WTC11 (cell line): ENCODE measurements around the gene MAB21L4. TPM values are rescaled to one million over a fixed set of nuclear protein-coding genes. Genes with fewer than 3 reads are reported as not detected.

Experiments
- ATAC-seq: fragments of 200-7000 bp; cut with Tn5 transposase; 2 replicates; pipeline ENCODE4 v1.10.0; 2021; ENCODE audit warnings: mild to moderate bottlenecking, moderate library complexity
- CTCF ChIA-PET: fragments of 300-600 bp; sonication (Branson Sonifier 250); formaldehyde crosslinking; loops from one replicate; lab custom pipeline; 2021; ENCODE audit warnings: antibody characterized with exemption; lab: Charles Lee
- POLR2A ChIA-PET: fragments of 350-600 bp; sonication (Branson Sonifier 250); formaldehyde crosslinking; loops from one replicate; lab custom pipeline; 2021; ENCODE audit warnings: antibody characterized with exemption; lab: Charles Lee
- DNase-seq: peaks from one replicate; pipeline ENCODE4 v3.0.0; 2021; ENCODE audit warnings: low spot score
- H3K27ac Mint-ChIP-seq: 2 replicates; pipeline ENCODE4 v1.8.0; 2021; ENCODE audit warnings: mixed read lengths
- H3K27me3 Mint-ChIP-seq: 2 replicates; pipeline ENCODE4 v1.8.0; 2021; ENCODE audit warnings: low read depth, mild to moderate bottlenecking, moderate library complexity, mixed read lengths
- H3K36me3 Mint-ChIP-seq: 2 replicates; pipeline ENCODE4 v1.8.0; 2021; ENCODE audit warnings: mixed read lengths
- H3K4me1 Mint-ChIP-seq: 2 replicates; pipeline ENCODE4 v1.8.0; 2022; ENCODE audit warnings: mixed read lengths
- H3K4me3 Mint-ChIP-seq: 2 replicates; pipeline ENCODE4 v1.8.0; 2021; ENCODE audit warnings: mild to moderate bottlenecking, moderate library complexity, mixed read lengths
- H3K9me3 Mint-ChIP-seq: 2 replicates; pipeline ENCODE4 v1.8.0; 2021; ENCODE audit warnings: mixed read lengths
- E2F1 ChIP-seq: sonication (generic); formaldehyde crosslinking; IDR thresholded peaks from 2 replicates; pipeline ENCODE4 v1.8.0; 2022; ENCODE audit warnings: mild to moderate bottlenecking, missing genetic modification reagents
- ELF4 ChIP-seq: sonication (generic); formaldehyde crosslinking; IDR thresholded peaks from 2 replicates; pipeline ENCODE4 v1.8.1; 2022; ENCODE audit warnings: low read depth, mild to moderate bottlenecking, moderate library complexity, missing genetic modification reagents
- FOXJ3 ChIP-seq: sonication (generic); formaldehyde crosslinking; IDR thresholded peaks from 2 replicates; pipeline ENCODE4 v1.9.0; 2021; ENCODE audit warnings: missing genetic modification reagents, mild to moderate bottlenecking, borderline replicate concordance
- GRHL2 ChIP-seq: fragments of 250-450 bp; sonication (Bioruptor Pico); IDR thresholded peaks from 2 replicates; pipeline ENCODE4 v1.8.0; 2022; ENCODE audit warnings: mild to moderate bottlenecking, moderate library complexity; ENCODE audit not compliant: insufficient replicate concordance, severe bottlenecking
- HMGXB4 ChIP-seq: sonication (generic); formaldehyde crosslinking; IDR thresholded peaks from 2 replicates; pipeline ENCODE4 v1.8.1; 2023; ENCODE audit warnings: mild to moderate bottlenecking, moderate library complexity, missing genetic modification reagents
- JUN ChIP-seq: sonication (generic); formaldehyde crosslinking; IDR thresholded peaks from 2 replicates; pipeline ENCODE4 v1.8.0; 2023; ENCODE audit warnings: mild to moderate bottlenecking, missing genetic modification reagents
- RORB ChIP-seq: fragments of 250-450 bp; sonication (Bioruptor Pico); IDR thresholded peaks from 2 replicates; pipeline ENCODE4 v1.9.0; 2021; ENCODE audit warnings: mild to moderate bottlenecking
- SOX15 ChIP-seq: fragments of 250-450 bp; sonication (Bioruptor Pico); IDR thresholded peaks from 2 replicates; pipeline ENCODE4 v1.9.0; 2021; ENCODE audit warnings: mild to moderate bottlenecking
- SP1 ChIP-seq: sonication (generic); formaldehyde crosslinking; conservative IDR thresholded peaks from 2 replicates; pipeline ENCODE4 v1.8.1; 2022; ENCODE audit warnings: missing genetic modification reagents
- TCF7 ChIP-seq: sonication (generic); formaldehyde crosslinking; IDR thresholded peaks from 2 replicates; pipeline ENCODE4 v1.8.0; 2022; ENCODE audit warnings: mild to moderate bottlenecking, low read depth, missing genetic modification reagents, moderate library complexity
- ZBTB43 ChIP-seq: sonication (generic); formaldehyde crosslinking; IDR thresholded peaks from 2 replicates; pipeline ENCODE4 v1.8.1; 2023; ENCODE audit warnings: mild to moderate bottlenecking, missing genetic modification reagents
- ZNF671 ChIP-seq: fragments of 250-450 bp; sonication (Bioruptor Pico); IDR thresholded peaks from 2 replicates; pipeline ENCODE4 v1.8.0; 2021; ENCODE audit warnings: mild to moderate bottlenecking
- total RNA-seq: library from RNA; stranded (reverse); gene quantifications from 3 replicates; pipeline ENCODE4 v1.2.3, GENCODE V29; 2021
- TF ChIP-seq, protein P1 (sequence below): sonication (generic); formaldehyde crosslinking; IDR thresholded peaks from 2 replicates; pipeline ENCODE4 v1.8.1; 2022; ENCODE audit warnings: mild to moderate bottlenecking, moderate library complexity, missing genetic modification reagents
- TF ChIP-seq, protein P2 (sequence below): sonication (generic); formaldehyde crosslinking; IDR thresholded peaks from 2 replicates; pipeline ENCODE4 v1.8.0; 2022; ENCODE audit warnings: mild to moderate bottlenecking, missing genetic modification reagents
- TF ChIP-seq, protein P3 (sequence below): fragments of 250-450 bp; sonication (Bioruptor Pico); IDR thresholded peaks from 2 replicates; pipeline ENCODE4 v2.1.2; 2022; ENCODE audit warnings: mild to moderate bottlenecking, moderate library complexity

Gene MAB21L4
- total RNA-seq, 1 experiment from 2014 or later, result not detected

GRCh38 chr2:240906911-240907590 is 11.1 kb upstream of the MAB21L4 start (continued):
- TF ChIP-seq, protein P1, sequence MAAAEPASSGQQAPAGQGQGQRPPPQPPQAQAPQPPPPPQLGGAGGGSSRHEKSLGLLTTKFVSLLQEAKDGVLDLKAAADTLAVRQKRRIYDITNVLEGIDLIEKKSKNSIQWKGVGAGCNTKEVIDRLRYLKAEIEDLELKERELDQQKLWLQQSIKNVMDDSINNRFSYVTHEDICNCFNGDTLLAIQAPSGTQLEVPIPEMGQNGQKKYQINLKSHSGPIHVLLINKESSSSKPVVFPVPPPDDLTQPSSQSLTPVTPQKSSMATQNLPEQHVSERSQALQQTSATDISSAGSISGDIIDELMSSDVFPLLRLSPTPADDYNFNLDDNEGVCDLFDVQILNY (CRISPR knock-in tag), result no peak
- no peak for TF ChIP-seq HMGXB4 (CRISPR knock-in tag)
- TF ChIP-seq ZBTB43 (CRISPR knock-in tag), result no peak
- no peak for TF ChIP-seq E2F1 (CRISPR knock-in tag)
- TF ChIP-seq GRHL2 (CRISPR knock-in tag), result no peak
- no peak for TF ChIP-seq RORB (CRISPR knock-in tag)

GRCh38 chr2:240906141-240906910 is 10.4 kb upstream of the MAB21L4 start, which contains the start of gene CROCC2:
Gene CROCC2 (plus strand): TSS chr2:240906336. CDS start chr2:240906514, 178 bp downstream.
- Mint-ChIP-seq H3K9me3 (peaks cover 4% of the 10 kb centered on the region; the same call in 1 of the 2 replicates), H3K4me1 (no peaks in the 10 kb centered on the region), H3K27ac (no peak within 1 kb of the TSS), H3K27me3 (no peaks in the 10 kb centered on the region), H3K36me3 (no peaks in the 10 kb centered on the region), H3K4me3 (no peak within 1 kb of the TSS)
- DNase-seq (no peak), ATAC-seq (no peak)
- POLR2A ChIA-PET, result no interaction called here
- TF ChIP-seq, protein P2, sequence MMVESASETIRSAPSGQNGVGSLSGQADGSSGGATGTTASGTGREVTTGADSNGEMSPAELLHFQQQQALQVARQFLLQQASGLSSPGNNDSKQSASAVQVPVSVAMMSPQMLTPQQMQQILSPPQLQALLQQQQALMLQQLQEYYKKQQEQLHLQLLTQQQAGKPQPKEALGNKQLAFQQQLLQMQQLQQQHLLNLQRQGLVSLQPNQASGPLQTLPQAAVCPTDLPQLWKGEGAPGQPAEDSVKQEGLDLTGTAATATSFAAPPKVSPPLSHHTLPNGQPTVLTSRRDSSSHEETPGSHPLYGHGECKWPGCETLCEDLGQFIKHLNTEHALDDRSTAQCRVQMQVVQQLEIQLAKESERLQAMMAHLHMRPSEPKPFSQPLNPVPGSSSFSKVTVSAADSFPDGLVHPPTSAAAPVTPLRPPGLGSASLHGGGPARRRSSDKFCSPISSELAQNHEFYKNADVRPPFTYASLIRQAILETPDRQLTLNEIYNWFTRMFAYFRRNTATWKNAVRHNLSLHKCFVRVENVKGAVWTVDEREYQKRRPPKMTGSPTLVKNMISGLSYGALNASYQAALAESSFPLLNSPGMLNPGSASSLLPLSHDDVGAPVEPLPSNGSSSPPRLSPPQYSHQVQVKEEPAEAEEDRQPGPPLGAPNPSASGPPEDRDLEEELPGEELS, result no peak
- TF ChIP-seq ZNF671 (CRISPR knock-in tag) (no peak), JUN (CRISPR knock-in tag) (no peak), SOX15 (no peak), SP1 (CRISPR knock-in tag) (no peak), TCF7 (CRISPR knock-in tag) (no peak), ELF4 (CRISPR knock-in tag) (no peak), FOXJ3 (CRISPR knock-in tag) (no peak), HMGXB4 (CRISPR knock-in tag) (no peak)
- TF ChIP-seq, protein P3, sequence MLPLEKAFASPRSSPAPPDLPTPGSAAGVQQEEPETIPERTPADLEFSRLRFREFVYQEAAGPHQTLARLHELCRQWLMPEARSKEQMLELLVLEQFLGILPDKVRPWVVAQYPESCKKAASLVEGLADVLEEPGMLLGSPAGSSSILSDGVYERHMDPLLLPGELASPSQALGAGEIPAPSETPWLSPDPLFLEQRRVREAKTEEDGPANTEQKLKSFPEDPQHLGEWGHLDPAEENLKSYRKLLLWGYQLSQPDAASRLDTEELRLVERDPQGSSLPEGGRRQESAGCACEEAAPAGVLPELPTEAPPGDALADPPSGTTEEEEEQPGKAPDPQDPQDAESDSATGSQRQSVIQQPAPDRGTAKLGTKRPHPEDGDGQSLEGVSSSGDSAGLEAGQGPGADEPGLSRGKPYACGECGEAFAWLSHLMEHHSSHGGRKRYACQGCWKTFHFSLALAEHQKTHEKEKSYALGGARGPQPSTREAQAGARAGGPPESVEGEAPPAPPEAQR (CRISPR knock-in tag), result no peak
- CTCF ChIA-PET, result interaction anchor here (0.8 to 1.2 kb wide), 2 partner anchors 8 kb away, joined by 4 to 6 read pairs; no protein-coding TSS in a partner anchor
